Immature natural killer cell (primary cell): ENCODE measurements around the gene TEPSIN. TPM values are rescaled to one million over a fixed set of nuclear protein-coding genes. Genes with fewer than 3 reads are reported as not detected.

Experiments
- DNase-seq, 3 donors: peaks; one replicate each; pipeline ENCODE4 v3.0.0; 2022; ENCODE audit warnings: mixed read lengths in 1 of 3
- H3K27ac Mint-ChIP-seq, 6 donors: one replicate each; pipeline ENCODE4 v1.8.0; 2020; ENCODE audit warnings: mixed read lengths in 6 of 6, mild to moderate bottlenecking in 5 of 6, inconsistent platforms in 4 of 6, moderate library complexity in 3 of 6
- H3K27me3 Mint-ChIP-seq, 3 donors: one replicate each; pipeline ENCODE4 v1.8.0; 2020 to 2021; ENCODE audit warnings: low read depth in 3 of 3, mild to moderate bottlenecking in 3 of 3, mixed read lengths in 3 of 3, moderate library complexity in 3 of 3, inconsistent platforms in 1 of 3
- H3K36me3 Mint-ChIP-seq, 3 donors: one replicate each; pipeline ENCODE4 v1.8.0; 2020; ENCODE audit warnings: mixed read lengths in 3 of 3, inconsistent platforms in 2 of 3, mild to moderate bottlenecking in 2 of 3
- H3K4me1 Mint-ChIP-seq, 2 donors: one replicate each; pipeline ENCODE4 v1.8.0; 2020; ENCODE audit warnings: inconsistent platforms in 2 of 2, mild to moderate bottlenecking in 2 of 2, mixed read lengths in 2 of 2, moderate library complexity in 1 of 2
- H3K4me3 Mint-ChIP-seq, 5 donors: one replicate each; pipeline ENCODE4 v1.8.0; 2020; ENCODE audit warnings: mild to moderate bottlenecking in 5 of 5, mixed read lengths in 5 of 5, inconsistent platforms in 3 of 5, moderate library complexity in 3 of 5
- H3K9me3 Mint-ChIP-seq, 6 donors: one replicate each; pipeline ENCODE4 v1.8.0; 2020; ENCODE audit warnings: mild to moderate bottlenecking in 6 of 6, mixed read lengths in 6 of 6, inconsistent platforms in 4 of 6, moderate library complexity in 3 of 6
- polyA plus RNA-seq, 3 donors: library from polyadenylated mRNA; unstranded; fragments of 300-500 nt; fragmentation: Illumina TruSeq; gene quantifications; one replicate each; pipeline ENCODE4 v1.2.3, GENCODE V29; 2021

TEPSIN gene
- polyA plus RNA-seq, 3 donors from 2014 or later, result 1.6 to 7.3 (median 5.0) TPM

- H3K4me3 Mint-ChIP-seq, result peak overlapping the region in 2 of 5 donors; percentile 4 to 58
Measured at GRCh38 chr17:81251709-81252301, 12.9 kb upstream of the TEPSIN start.

GRCh38 chr17:81251094-81251708, 12.3 kb upstream of the TEPSIN start:
- no peaks in the 10 kb centered on the region for H3K9me3 Mint-ChIP-seq
- DNase-seq, result no peak
- H3K36me3 Mint-ChIP-seq, result peaks cover 4 to 6% (median 4%) of the 10 kb centered on the region in 3 donors
- peak overlapping the region in 1 of 5 donors; percentile 58 for H3K4me3 Mint-ChIP-seq
- peaks cover 5 to 10% (median 7%) of the 10 kb centered on the region in 3 donors for H3K27me3 Mint-ChIP-seq
- H3K27ac Mint-ChIP-seq, result peak overlapping the region in 4 of 6 donors; percentile 40 to 84 (median 83)
- peaks cover 11 to 22% of the 10 kb centered on the region in 2 donors for H3K4me1 Mint-ChIP-seq

More at GRCh38 chr17:81251709-81252301, 12.9 kb upstream of the TEPSIN start:
- DNase-seq, result peak; percentile 27 to 47 (median 40)
- Mint-ChIP-seq H3K9me3 (no peaks in the 10 kb centered on the region), H3K4me1 (peaks cover 11 to 22% of the 10 kb centered on the region in 2 donors), H3K36me3 (peaks cover 4 to 6% (median 4%) of the 10 kb centered on the region in 3 donors), H3K27me3 (peaks cover 5 to 10% (median 7%) of the 10 kb centered on the region in 3 donors), H3K27ac (peak overlapping the region in 4 of 6 donors; percentile 40 to 84 (median 83))

- peaks cover 11 to 22% of the 10 kb centered on the region in 2 donors for H3K4me1 Mint-ChIP-seq
- H3K27me3 Mint-ChIP-seq, result peaks cover 5 to 10% (median 7%) of the 10 kb centered on the region in 3 donors
- no peak overlapping the region for H3K4me3 Mint-ChIP-seq
- no peaks in the 10 kb centered on the region for H3K9me3 Mint-ChIP-seq
- peak overlapping the region in 2 of 6 donors; percentile 35 to 84 for H3K27ac Mint-ChIP-seq
- H3K36me3 Mint-ChIP-seq, result peaks cover 4 to 6% (median 4%) of the 10 kb centered on the region in 3 donors
- DNase-seq, result no peak
Measured at GRCh38 chr17:81250286-81251093, 11.6 kb upstream of the TEPSIN start.

GRCh38 chr17:81249223-81250040, 10.6 kb upstream of the TEPSIN start:
- Mint-ChIP-seq H3K4me1 (peaks cover 11 to 22% of the 10 kb centered on the region in 2 donors), H3K9me3 (no peaks in the 10 kb centered on the region), H3K27me3 (peaks cover 5 to 11% (median 7%) of the 10 kb centered on the region in 3 donors), H3K4me3 (no peak overlapping the region), H3K36me3 (peaks cover 4 to 6% (median 4%) of the 10 kb centered on the region in 3 donors), H3K27ac (no peak overlapping the region)
- no peak for DNase-seq

GRCh38 chr17:81248649-81249048, 9.8 kb upstream of the TEPSIN start:
- H3K27ac Mint-ChIP-seq, result peak overlapping the region in 1 of 6 donors; percentile 45
- peaks cover 7 to 18% of the 10 kb centered on the region in 2 donors for H3K4me1 Mint-ChIP-seq
- DNase-seq, result no peak
- H3K36me3 Mint-ChIP-seq, result peaks cover 4 to 6% (median 4%) of the 10 kb centered on the region in 3 donors
- no peak overlapping the region for H3K4me3 Mint-ChIP-seq
- peaks cover 1 to 8% (median 5%) of the 10 kb centered on the region in 3 donors for H3K27me3 Mint-ChIP-seq
- H3K9me3 Mint-ChIP-seq, result no peaks in the 10 kb centered on the region

GRCh38 chr17:81247339-81247990, 8.6 kb upstream of the TEPSIN start:
- Mint-ChIP-seq H3K36me3 (peaks cover 0 to 4% (median 0%) of the 10 kb centered on the region in 3 donors), H3K27me3 (peaks cover 0 to 3% (median 0%) of the 10 kb centered on the region in 3 donors), H3K4me1 (peaks cover 4 to 11% of the 10 kb centered on the region in 2 donors), H3K27ac (no peak overlapping the region), H3K9me3 (no peaks in the 10 kb centered on the region), H3K4me3 (no peak overlapping the region)
- no peak for DNase-seq

- Mint-ChIP-seq H3K4me1 (peaks cover 10 to 15% of the 10 kb centered on the region in 2 donors), H3K36me3 (peaks cover 0 to 4% (median 0%) of the 10 kb centered on the region in 3 donors), H3K27me3 (peaks cover under 1 to 4% (median 2%) of the 10 kb centered on the region in 3 donors), H3K9me3 (no peaks in the 10 kb centered on the region), H3K27ac (peak overlapping the region in 1 of 6 donors; percentile 45), H3K4me3 (no peak overlapping the region)
- no peak for DNase-seq
Measured at GRCh38 chr17:81246679-81247338, 8.0 kb upstream of the TEPSIN start.

- H3K36me3 Mint-ChIP-seq, result peaks cover 0 to 4% (median 0%) of the 10 kb centered on the region in 3 donors
- H3K27ac Mint-ChIP-seq, result no peak overlapping the region
- H3K9me3 Mint-ChIP-seq, result no peaks in the 10 kb centered on the region
- peaks cover 15% of the 10 kb centered on the region in 2 donors for H3K4me1 Mint-ChIP-seq
- peaks cover 4 to 5% (median 4%) of the 10 kb centered on the region in 3 donors for H3K27me3 Mint-ChIP-seq
- no peak overlapping the region for H3K4me3 Mint-ChIP-seq
- DNase-seq, result no peak
Measured at GRCh38 chr17:81246343-81246670, 7.5 kb upstream of the TEPSIN start.

GRCh38 chr17:81245665-81246342, 6.9 kb upstream of the TEPSIN start:
- DNase-seq, result no peak
- no peak overlapping the region for H3K4me3 Mint-ChIP-seq
- H3K27ac Mint-ChIP-seq, result no peak overlapping the region
- peaks cover 0 to 4% (median 0%) of the 10 kb centered on the region in 3 donors for H3K36me3 Mint-ChIP-seq
- H3K9me3 Mint-ChIP-seq, result no peaks in the 10 kb centered on the region
- H3K27me3 Mint-ChIP-seq, result peaks cover 4 to 5% (median 4%) of the 10 kb centered on the region in 3 donors
- peaks cover 20% of the 10 kb centered on the region in 2 donors for H3K4me1 Mint-ChIP-seq

GRCh38 chr17:81245024-81245664, 6.3 kb upstream of the TEPSIN start:
- Mint-ChIP-seq H3K36me3 (peaks cover 0 to 3% (median 0%) of the 10 kb centered on the region in 3 donors), H3K9me3 (no peaks in the 10 kb centered on the region), H3K27ac (no peak overlapping the region), H3K4me3 (no peak overlapping the region), H3K4me1 (peaks cover 23 to 24% of the 10 kb centered on the region in 2 donors), H3K27me3 (peaks cover 4 to 5% (median 4%) of the 10 kb centered on the region in 3 donors)
- DNase-seq, result no peak

GRCh38 chr17:81244358-81245023, 5.6 kb upstream of the TEPSIN start:
- Mint-ChIP-seq H3K27ac (no peak overlapping the region), H3K27me3 (peaks cover 4 to 7% (median 4%) of the 10 kb centered on the region in 3 donors), H3K4me1 (peaks cover 29 to 30% of the 10 kb centered on the region in 2 donors), H3K36me3 (no peaks in the 10 kb centered on the region), H3K9me3 (no peaks in the 10 kb centered on the region), H3K4me3 (no peak overlapping the region)
- DNase-seq, result no peak
